Ascending aorta (tissue), 2 donors: Measurements from ENCODE around the gene CYS1. TPM values are rescaled to one million over a fixed set of nuclear protein-coding genes. Genes with fewer than 3 reads are reported as not detected.
"Not testable (repeated sequence)": the region's sequence is repeated elsewhere in the genome, so short reads cannot be mapped to it uniquely, and the experiment has no call there.

Experiments used
- DNase-seq, 2 donors: peaks; one replicate each; pipeline ENCODE4 v3.0.0-alpha.2; 2019; ENCODE audit warnings: low spot score in 2 of 2
- H3K27ac ChIP-seq, 2 donors: fragments of 200-600 bp; sonication (generic); one replicate each; pipeline ENCODE4 v1.5.1; 2016 to 2017; ENCODE audit warnings: mild to moderate bottlenecking in 1 of 2
- H3K27me3 ChIP-seq: fragments of 200-600 bp; sonication (generic); one replicate; pipeline ENCODE4 v1.5.1; 2017
- H3K36me3 ChIP-seq, 2 donors: fragments of 200-600 bp; sonication (generic); one replicate each; pipeline ENCODE4 v1.5.1; 2016
- H3K4me1 ChIP-seq, 2 donors: fragments of 200-600 bp; sonication (generic); one replicate each; pipeline ENCODE4 v1.5.1; 2016 to 2017; ENCODE audit warnings: mild to moderate bottlenecking in 1 of 2
- H3K4me3 ChIP-seq, 2 donors: fragments of 200-600 bp; sonication (generic); one replicate each; pipeline ENCODE4 v1.5.1; 2016 to 2017; ENCODE audit warnings: mild to moderate bottlenecking in 1 of 2
- H3K9me3 ChIP-seq, 2 donors: fragments of 200-600 bp; sonication (generic); one replicate each; pipeline ENCODE4 v1.5.1; 2016
- CTCF ChIP-seq, 3 experiments: fragments of 200-600 bp in 2 of 3; fragments of 450-650 bp in 1 of 3; sonication (generic) in 2 of 3; IDR thresholded peaks; one replicate each; pipeline ENCODE4 v1.5.1; 2016 to 2019; ENCODE audit warnings: antibody characterized with exemption in 3 of 3, mild to moderate bottlenecking in 1 of 3, moderate library complexity in 1 of 3
- intact Hi-C: fragments of 100-400 bp; cut with DNase I; formaldehyde crosslinking; loops from one replicate; pipeline ENCODE4 v1.15.1; 2023
- total RNA-seq: library from RNA; depleted of rRNA; stranded (reverse); fragments of >200 nt; gene quantifications from one replicate; pipeline ENCODE4 v1.1.0, GENCODE V29; 2016

Gene CYS1
- total RNA-seq, 1 donor from 2014 or later = 13.8 TPM

GRCh38 chr2:10035053-10035422, 45.2 kb downstream of the CYS1 start:
- Histone ChIP-seq H3K4me3 (no peak overlapping the region), H3K27ac (peak overlapping the region in 1 of 2 donors; percentile 85), H3K4me1 (peaks cover 16 to 34% of the 10 kb centered on the region in 2 donors), H3K9me3 (no peaks in the 10 kb centered on the region), H3K27me3 (no peaks in the 10 kb centered on the region), H3K36me3 (no peaks in the 10 kb centered on the region)
- intact Hi-C loops = loop anchor here (2.0 kb wide), 1 partner anchor 14 kb away; no protein-coding TSS in a partner anchor
- no peak for TF ChIP-seq CTCF (IDR thresholded peaks at IDR 0.05)
- no peak for DNase-seq

- TF ChIP-seq CTCF (IDR thresholded peaks at IDR 0.05) = no peak
- no peak for DNase-seq
- no peaks in the 10 kb centered on the region for H3K36me3 ChIP-seq
- H3K9me3 ChIP-seq = no peaks in the 10 kb centered on the region
- H3K4me1 ChIP-seq = peaks cover 16 to 30% of the 10 kb centered on the region in 2 donors
- H3K27me3 ChIP-seq = no peaks in the 10 kb centered on the region
- H3K4me3 ChIP-seq = no peak overlapping the region
- H3K27ac ChIP-seq = no peak overlapping the region
- intact Hi-C loops = loop anchor here (2.0 kb wide), 1 partner anchor 14 kb away; no protein-coding TSS in a partner anchor
Measured at GRCh38 chr2:10034333-10035052, 45.7 kb downstream of the CYS1 start.

- intact Hi-C loops = loop anchor here (2.0 kb wide), 1 partner anchor 15 kb away; no protein-coding TSS in a partner anchor
- no peaks in the 10 kb centered on the region for H3K36me3 ChIP-seq
- no peak overlapping the region for H3K27ac ChIP-seq
- no peaks in the 10 kb centered on the region for H3K9me3 ChIP-seq
- DNase-seq = no peak
- no peak overlapping the region for H3K4me3 ChIP-seq
- TF ChIP-seq CTCF (IDR thresholded peaks at IDR 0.05) = no peak
- H3K27me3 ChIP-seq = no peaks in the 10 kb centered on the region
- peaks cover 16 to 30% of the 10 kb centered on the region in 2 donors for H3K4me1 ChIP-seq
Measured at GRCh38 chr2:10033251-10034006, 46.8 kb downstream of the CYS1 start.

- H3K4me1 ChIP-seq = peaks cover 16 to 25% of the 10 kb centered on the region in 2 donors
- intact Hi-C loops = no loop called here
- DNase-seq = no peak
- H3K27ac ChIP-seq = no peak overlapping the region
- no peaks in the 10 kb centered on the region for H3K27me3 ChIP-seq
- H3K9me3 ChIP-seq = no peaks in the 10 kb centered on the region
- no peak for TF ChIP-seq CTCF (IDR thresholded peaks at IDR 0.05)
- H3K36me3 ChIP-seq = no peaks in the 10 kb centered on the region
- H3K4me3 ChIP-seq = no peak overlapping the region
Measured at GRCh38 chr2:10032746-10033105, 47.5 kb downstream of the CYS1 start.

GRCh38 chr2:10031886-10032745, 48.1 kb downstream of the CYS1 start:
- H3K4me1 ChIP-seq = peaks cover 12 to 19% of the 10 kb centered on the region in 2 donors
- TF ChIP-seq CTCF (IDR thresholded peaks at IDR 0.05) = no peak
- no peak for DNase-seq
- intact Hi-C loops = no loop called here
- H3K27me3 ChIP-seq = no peaks in the 10 kb centered on the region
- H3K4me3 ChIP-seq = no peak overlapping the region
- H3K27ac ChIP-seq = no peak overlapping the region
- no peaks in the 10 kb centered on the region for H3K36me3 ChIP-seq
- H3K9me3 ChIP-seq = no peaks in the 10 kb centered on the region

- intact Hi-C loops, H3K4me3 ChIP-seq, H3K4me1 ChIP-seq, H3K9me3 ChIP-seq, H3K27me3 ChIP-seq, DNase-seq, H3K36me3 ChIP-seq, H3K27ac ChIP-seq: not testable (repeated sequence)
Measured at GRCh38 chr2:10030798-10031197, 49.4 kb downstream of the CYS1 start.
